Measurements from ENCODE around the gene MEIS2.
"Not testable (repeated sequence)": the region's sequence is repeated elsewhere in the genome, so short reads cannot be mapped to it uniquely, and the experiment has no call there.

Gene MEIS2

DNA sequence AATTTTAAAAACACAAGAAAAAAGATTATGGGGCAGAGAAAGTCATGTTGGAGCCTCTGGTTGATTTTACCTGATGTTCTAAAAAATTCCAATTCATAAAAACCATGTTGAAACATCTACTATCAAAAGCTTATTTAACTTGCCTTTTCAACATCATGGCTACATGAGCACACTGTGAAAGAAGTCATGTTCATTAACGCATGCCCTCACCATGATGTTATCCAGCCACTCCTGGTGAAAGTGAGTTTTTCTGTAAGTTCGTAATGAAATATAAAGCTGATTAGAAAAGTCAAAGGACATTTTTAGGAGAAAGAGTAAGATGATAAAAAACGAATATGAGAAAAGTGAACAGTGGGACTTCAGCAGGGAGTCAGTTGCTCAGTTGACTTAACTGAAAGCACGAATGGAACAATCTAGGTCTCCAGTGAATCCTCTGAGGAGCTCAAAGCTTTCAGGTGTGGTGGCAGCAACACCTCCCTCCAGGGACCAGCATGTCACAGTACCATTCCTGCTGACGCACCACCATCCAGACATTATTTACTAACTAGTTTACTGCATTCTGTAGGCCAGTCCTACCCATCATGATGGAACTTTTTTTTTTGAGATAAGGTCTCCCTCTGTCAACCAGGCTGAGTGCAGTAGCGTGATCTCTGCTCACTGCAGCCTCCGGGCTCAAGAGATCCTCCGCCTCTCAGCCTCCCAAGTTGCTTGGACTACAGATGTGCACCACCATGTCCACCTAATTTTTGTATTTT is 95.2 kb downstream of the MEIS2 start:
- H3K9me3 Mint-ChIP-seq = peaks cover 6% of the 10 kb centered on the region
- H3K4me1 Mint-ChIP-seq = no peaks in the 10 kb centered on the region
- no peak overlapping the region for H3K27ac Mint-ChIP-seq
- ATAC-seq = no peak
- H3K36me3 Mint-ChIP-seq = no peaks in the 10 kb centered on the region
- no peak for DNase-seq (ENCODE audit: low spot score in 2 of 2)
- H3K4me3 Mint-ChIP-seq = no peak overlapping the region

DNA sequence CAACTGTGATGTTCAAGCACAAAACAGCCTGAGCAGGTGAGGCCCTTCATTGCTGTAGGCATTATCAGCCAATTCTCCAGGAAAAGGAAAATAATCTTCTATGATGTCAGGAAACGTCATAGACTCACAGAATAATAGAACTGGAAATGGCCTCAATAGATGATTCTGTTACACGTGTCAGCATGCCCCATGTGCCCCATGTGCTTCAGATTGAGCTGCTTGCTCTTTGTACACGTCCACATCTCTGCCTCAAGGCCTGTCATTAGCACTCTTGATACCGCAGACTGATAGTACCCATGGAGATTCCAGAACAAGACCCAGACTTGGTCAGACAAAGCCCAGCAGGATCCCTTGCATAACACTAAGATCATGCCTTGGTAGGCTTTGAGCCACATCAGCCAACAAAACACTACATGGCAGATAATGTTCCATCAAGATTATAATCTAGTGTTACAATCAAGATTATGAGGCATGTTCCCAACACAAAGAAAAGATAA is 95.9 kb downstream of the MEIS2 start:
- no peak overlapping the region for H3K27ac Mint-ChIP-seq
- no peak for DNase-seq (ENCODE audit: low spot score in 2 of 2)
- no peaks in the 10 kb centered on the region for H3K4me1 Mint-ChIP-seq
- H3K36me3 Mint-ChIP-seq = no peaks in the 10 kb centered on the region
- no peak for ATAC-seq
- H3K4me3 Mint-ChIP-seq = no peak overlapping the region
- H3K9me3 Mint-ChIP-seq = peaks cover 6% of the 10 kb centered on the region

DNA sequence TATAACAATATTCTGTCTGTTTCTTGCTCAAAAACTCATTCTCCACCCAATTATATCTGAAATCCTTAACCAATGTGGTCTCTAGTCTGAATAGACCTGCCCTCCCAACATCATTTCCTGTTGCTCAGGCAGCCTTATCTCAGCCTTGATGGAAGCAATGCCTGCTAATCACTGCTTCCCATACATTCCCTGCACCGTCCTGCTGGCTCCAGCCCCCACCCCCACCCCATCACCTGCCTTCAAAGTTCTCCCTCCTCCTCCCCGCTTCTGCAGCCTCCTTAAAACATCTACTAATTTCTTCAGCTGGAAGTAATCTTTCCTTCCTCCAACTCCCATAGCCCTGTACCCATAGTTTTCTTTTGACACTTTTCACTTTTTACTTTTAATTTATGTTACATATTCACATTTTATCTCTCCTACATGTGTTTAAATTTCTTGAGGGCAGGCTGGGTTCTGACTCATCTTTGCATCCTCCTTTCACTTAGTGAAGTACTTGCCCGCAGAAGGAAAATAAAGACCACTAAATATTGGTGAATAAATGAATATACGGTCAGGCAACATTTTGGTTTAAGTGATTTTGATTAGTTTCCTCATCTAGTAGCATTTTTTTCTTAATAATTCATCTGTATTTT is 98.2 kb downstream of the MEIS2 start:
- Mint-ChIP-seq H3K9me3 (peaks cover 6% of the 10 kb centered on the region), H3K36me3 (no peaks in the 10 kb centered on the region), H3K27ac (no peak overlapping the region), H3K4me3 (no peak overlapping the region), H3K4me1 (no peaks in the 10 kb centered on the region)
- no peak for DNase-seq (ENCODE audit: low spot score in 2 of 2)
- no peak for ATAC-seq

DNA sequence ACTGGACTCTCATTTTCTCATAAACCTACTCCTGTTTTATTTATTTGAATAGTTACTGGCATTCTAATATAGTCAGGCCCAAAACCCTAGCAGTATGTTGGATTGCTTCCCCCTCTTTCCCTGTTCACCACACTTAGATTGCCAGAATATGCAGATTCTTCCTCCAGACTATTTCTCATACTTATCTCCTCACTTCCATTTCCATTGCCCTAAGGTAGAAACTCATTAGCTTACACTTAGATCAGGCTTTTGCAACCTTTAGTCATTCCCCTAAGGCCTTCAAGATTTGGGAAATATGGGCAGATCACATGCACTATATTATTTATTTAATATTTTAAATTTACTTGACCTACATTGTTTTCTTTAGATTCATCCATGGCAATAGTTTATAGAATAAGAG is 98.9 kb downstream of the MEIS2 start:
- no peak overlapping the region for H3K27ac Mint-ChIP-seq
- H3K4me1 Mint-ChIP-seq = no peaks in the 10 kb centered on the region
- DNase-seq (ENCODE audit: low spot score in 2 of 2) (no peak), ATAC-seq (no peak)
- H3K36me3 Mint-ChIP-seq = no peaks in the 10 kb centered on the region
- H3K9me3 Mint-ChIP-seq = peaks cover 6% of the 10 kb centered on the region
- H3K4me3 Mint-ChIP-seq = no peak overlapping the region

DNA sequence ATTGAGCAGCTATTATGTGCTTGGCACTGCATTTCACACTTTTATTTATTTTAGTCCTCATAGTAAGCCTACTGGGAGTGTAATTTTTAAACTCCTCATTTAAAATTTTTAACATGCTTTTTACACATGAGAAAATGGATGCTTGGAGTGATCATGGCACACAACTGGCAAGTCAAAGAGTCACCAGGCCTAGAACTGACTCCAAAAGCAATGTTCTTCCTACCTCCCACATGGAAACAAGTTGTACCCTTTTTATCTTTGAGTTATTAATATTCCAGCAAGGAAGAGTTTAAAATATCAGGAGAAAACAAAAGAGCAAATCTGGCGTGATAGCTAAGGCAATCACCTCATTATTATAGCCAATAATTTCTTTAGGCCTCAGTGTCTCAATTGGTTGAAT is 100.6 kb downstream of the MEIS2 start:
- Mint-ChIP-seq H3K4me3 (no peak overlapping the region), H3K9me3 (peaks cover 6% of the 10 kb centered on the region)
- ATAC-seq = no peak

DNA sequence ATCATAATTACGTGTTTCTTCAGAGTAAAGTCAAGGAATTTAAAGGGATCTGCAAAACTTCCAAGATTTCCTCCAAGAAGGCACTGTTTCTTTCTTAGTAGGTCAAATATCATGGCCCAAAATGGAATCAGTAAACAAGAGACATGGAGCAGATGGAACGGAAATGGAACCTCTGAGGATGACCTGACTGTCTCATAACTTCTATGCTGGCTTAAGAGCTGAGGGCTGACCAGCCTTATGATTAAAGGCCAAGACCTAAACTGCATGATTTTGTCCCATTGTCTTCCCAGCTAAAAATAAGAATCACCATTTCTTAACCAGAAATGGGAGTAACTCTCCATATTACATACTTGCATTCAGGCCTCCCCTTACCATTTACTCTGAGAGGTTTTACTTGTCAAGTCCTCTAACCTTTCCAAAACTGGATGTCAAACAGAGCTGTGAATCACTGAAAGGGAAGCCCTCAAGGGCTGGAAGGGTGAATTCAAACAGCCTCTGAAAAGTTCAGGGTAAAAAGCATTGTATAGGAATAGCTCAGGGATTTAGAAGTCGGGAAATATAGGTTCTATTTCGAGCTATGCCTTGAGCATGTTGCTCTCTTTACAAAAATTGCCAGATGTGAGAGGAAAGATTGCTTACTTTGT is 103.7 kb downstream of the MEIS2 start:
- H3K4me1 Mint-ChIP-seq = no peaks in the 10 kb centered on the region
- H3K9me3 Mint-ChIP-seq = peaks cover 6% of the 10 kb centered on the region
- no peaks in the 10 kb centered on the region for H3K36me3 Mint-ChIP-seq
- no peak overlapping the region for H3K27ac Mint-ChIP-seq
- DNase-seq (ENCODE audit: low spot score in 2 of 2) (no peak), ATAC-seq (no peak)
- no peak overlapping the region for H3K4me3 Mint-ChIP-seq

More for the DNA sequence above, 100.6 kb downstream of the MEIS2 start:
- H3K27ac Mint-ChIP-seq = no peak overlapping the region
- H3K36me3 Mint-ChIP-seq = no peaks in the 10 kb centered on the region
- no peak for DNase-seq (ENCODE audit: low spot score in 2 of 2)
- H3K4me1 Mint-ChIP-seq = no peaks in the 10 kb centered on the region

DNA sequence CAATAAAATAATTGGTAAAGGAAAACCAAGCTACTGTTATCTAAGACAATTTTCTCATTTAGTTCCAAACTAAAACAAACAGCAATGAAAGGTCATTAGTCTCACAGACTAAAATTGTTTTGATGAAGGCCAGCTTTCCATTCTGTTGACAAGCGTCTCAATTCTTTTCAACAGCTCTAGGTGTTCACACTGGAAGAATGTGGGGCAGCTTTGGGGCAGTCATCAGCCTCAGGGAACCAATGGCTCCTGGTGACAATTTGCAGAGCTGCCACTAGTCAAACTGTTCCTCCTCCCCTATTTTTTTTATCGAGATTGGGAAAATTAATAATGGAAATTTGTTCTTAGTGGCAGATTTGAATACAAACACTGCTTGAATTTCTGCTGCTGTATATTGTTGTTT is 104.2 kb downstream of the MEIS2 start:
- no peaks in the 10 kb centered on the region for H3K4me1 Mint-ChIP-seq
- H3K36me3 Mint-ChIP-seq = no peaks in the 10 kb centered on the region
- no peak overlapping the region for H3K27ac Mint-ChIP-seq
- peaks cover 6% of the 10 kb centered on the region for H3K9me3 Mint-ChIP-seq
- ATAC-seq (no peak), DNase-seq (ENCODE audit: low spot score in 2 of 2) (no peak)
- H3K4me3 Mint-ChIP-seq = no peak overlapping the region

DNA sequence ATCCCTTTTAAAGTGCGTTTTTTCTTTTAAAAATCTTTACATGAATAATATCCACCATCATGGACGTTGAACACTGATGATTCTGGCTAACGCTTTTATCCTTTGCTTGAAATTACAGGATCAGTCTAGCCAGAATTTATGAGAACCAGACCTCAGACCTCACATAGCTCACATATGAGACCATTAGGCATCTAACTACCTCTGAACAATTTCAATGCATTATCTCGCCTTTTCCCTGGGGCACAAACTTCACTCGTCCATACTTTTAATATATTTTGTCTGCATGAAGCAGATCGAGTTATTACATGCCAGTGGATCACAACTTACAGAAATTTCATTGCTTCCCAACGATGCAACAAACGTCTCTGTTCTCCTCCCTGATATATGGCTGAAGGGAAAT is 105.6 kb downstream of the MEIS2 start:
- DNase-seq (ENCODE audit: low spot score in 2 of 2) = no peak
- Mint-ChIP-seq H3K4me3 (no peak overlapping the region), H3K36me3 (no peaks in the 10 kb centered on the region), H3K4me1 (no peaks in the 10 kb centered on the region), H3K9me3 (no peaks in the 10 kb centered on the region), H3K27ac (no peak overlapping the region)
- ATAC-seq = no peak

DNA sequence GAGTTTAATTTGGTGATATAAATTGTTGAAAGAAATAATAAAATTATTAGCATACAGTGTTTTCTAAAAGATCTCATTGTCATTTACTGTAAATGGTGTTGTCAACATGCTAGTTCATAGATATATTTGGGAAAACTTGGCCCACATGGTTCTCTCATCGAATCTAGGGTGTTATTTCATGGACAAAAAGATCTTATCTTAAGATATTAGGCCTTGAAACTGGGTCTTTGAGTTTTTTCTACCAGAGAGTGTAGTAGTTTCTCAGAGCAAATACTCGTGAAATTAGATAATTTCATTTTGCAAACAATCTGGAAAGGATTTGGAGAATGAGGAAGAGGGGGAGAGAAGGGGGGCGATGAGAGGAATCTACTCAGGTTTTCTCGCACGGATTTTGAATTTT is 107.9 kb downstream of the MEIS2 start:
- Mint-ChIP-seq H3K27ac (no peak overlapping the region), H3K4me3 (no peak overlapping the region), H3K36me3 (no peaks in the 10 kb centered on the region), H3K4me1 (no peaks in the 10 kb centered on the region), H3K9me3 (no peaks in the 10 kb centered on the region)
- no peak for DNase-seq (ENCODE audit: low spot score in 2 of 2)
- ATAC-seq = no peak

DNA sequence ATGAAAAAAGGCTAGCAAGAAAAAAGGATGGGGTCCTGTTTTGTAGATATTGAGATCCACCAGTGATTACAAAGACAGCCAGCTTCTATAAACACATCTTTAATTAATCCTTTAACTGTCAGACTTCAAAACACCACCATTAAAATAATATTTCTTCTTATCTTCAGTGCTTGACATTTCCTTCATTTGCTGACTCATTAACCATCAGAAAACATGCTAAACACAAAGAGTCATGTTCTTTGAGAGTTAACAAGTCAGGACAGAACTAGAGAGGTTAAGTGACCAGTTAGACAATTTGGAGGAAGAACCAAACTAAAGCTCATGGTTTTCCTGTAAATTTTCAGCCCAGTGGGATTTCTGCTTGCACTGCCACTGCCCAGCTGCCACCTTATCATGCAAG is 111.4 kb downstream of the MEIS2 start:
- Mint-ChIP-seq H3K27ac (no peak overlapping the region), H3K36me3 (no peaks in the 10 kb centered on the region), H3K9me3 (peaks cover 11% of the 10 kb centered on the region), H3K4me3 (no peak overlapping the region), H3K4me1 (no peaks in the 10 kb centered on the region)
- no peak for DNase-seq (ENCODE audit: low spot score in 2 of 2)
- no peak for ATAC-seq

DNA sequence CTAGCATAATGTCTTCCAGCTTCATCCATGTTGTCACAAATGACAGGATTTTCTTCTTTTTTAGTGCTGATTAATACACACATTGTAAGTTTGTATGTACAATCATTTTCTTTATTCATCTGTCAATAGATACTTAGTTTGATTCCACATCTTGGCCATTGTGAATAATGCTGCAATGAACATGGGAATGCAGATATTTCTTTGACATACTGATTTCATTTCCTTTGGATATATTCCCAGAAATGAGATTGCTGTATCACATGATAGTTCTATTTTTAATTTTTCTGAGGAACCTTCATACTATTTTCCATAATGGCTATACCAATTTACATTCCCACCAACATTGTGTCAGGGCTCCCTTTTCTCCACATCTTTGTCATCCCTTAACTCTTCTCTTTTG is 117.9 kb downstream of the MEIS2 start:
- ATAC-seq (no peak), DNase-seq (ENCODE audit: low spot score in 2 of 2) (no peak)
- no peak overlapping the region for H3K4me3 Mint-ChIP-seq

DNA sequence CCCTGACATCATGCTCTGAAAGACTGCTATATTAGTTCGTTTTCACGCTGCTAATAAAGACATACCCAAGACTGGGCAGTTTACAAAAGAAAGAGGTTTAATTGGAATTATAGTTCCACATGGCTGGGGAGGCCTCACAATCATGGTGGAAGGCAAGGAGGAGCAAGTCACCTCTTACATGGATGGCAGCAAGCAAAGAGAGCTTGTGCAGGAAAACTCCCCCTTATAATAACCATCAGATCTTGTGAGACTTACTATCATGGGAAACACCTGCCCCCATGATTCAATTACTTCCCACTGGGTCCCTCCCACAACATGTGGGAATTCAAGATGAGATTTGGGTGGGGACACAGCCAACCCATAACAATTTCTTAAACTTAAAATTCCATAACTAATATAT is 120.1 kb downstream of the MEIS2 start:
- H3K4me3 Mint-ChIP-seq; DNase-seq (ENCODE audit: low spot score in 2 of 2); ATAC-seq; H3K4me1 Mint-ChIP-seq; H3K27ac Mint-ChIP-seq; H3K36me3 Mint-ChIP-seq: not testable (repeated sequence)
- H3K9me3 Mint-ChIP-seq = peaks cover 24% of the 10 kb centered on the region

More for the DNA sequence above, 117.9 kb downstream of the MEIS2 start:
- Mint-ChIP-seq H3K36me3 (no peaks in the 10 kb centered on the region), H3K9me3 (peaks cover 22% of the 10 kb centered on the region), H3K27ac (no peak overlapping the region), H3K4me1 (no peaks in the 10 kb centered on the region)

DNA sequence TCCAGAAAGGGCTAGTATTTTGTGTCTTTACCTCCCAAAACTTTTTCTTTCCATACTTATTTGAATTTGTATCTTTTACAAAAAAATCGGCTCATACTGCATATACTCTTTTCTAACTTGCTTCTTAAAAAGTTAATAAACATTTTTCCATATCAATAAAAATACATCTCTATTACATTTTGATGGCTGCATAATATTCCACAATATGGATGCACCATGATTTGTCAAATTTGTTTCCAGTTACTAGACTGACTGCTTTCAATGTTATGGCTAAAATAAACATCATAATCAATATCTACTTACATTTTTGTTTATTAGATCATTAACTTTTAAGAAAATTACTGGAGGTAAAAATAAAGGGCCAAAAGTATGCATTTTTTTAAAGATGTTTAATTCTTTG is 121.7 kb downstream of the MEIS2 start:
- peaks cover 13% of the 10 kb centered on the region for H3K9me3 Mint-ChIP-seq
- no peak overlapping the region for H3K4me3 Mint-ChIP-seq
- H3K4me1 Mint-ChIP-seq = no peaks in the 10 kb centered on the region
- DNase-seq (ENCODE audit: low spot score in 2 of 2) = no peak
- H3K36me3 Mint-ChIP-seq = no peaks in the 10 kb centered on the region
- ATAC-seq = no peak
- no peak overlapping the region for H3K27ac Mint-ChIP-seq

DNA sequence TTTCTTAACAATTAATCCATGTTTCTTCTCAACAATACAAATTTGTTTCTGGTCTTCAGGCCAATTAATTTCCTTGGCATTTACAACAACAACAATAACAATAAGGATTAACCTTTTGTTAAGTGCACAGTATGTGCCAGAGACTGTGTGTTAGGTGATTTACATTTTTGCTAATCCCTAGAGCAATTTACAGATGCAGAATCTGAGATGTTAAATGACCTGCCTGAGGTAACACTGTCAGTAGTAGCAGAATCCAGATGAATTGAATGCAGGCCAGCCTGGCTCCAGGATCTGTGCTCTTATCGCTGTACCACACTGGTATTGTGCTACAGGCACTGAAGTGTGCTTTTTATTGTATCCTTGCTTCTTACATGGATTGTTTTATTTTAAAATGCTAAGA is 122.2 kb downstream of the MEIS2 start:
- peaks cover 12% of the 10 kb centered on the region for H3K9me3 Mint-ChIP-seq

DNA sequence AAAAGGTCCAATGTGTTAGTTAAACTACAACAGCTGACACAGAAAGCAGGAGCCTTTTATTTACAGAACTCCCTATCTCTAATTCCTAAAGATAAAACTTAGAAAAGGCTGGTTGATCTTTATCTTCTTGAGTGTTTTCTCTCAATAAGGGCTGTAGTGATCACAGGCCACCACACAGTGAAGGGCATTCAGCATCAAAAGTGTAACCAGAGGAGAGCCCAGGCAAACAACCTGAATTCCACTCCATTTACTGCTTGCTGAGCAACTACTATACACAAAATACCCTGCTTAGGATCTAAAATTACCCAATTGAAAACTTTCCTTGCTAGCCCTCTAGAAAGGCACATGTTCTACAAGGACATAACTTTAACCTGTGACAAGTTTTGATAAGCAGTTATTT is 122.7 kb downstream of the MEIS2 start:
- H3K27ac Mint-ChIP-seq = no peak overlapping the region
- ATAC-seq (no peak), DNase-seq (ENCODE audit: low spot score in 2 of 2) (no peak)
- peaks cover 10% of the 10 kb centered on the region for H3K9me3 Mint-ChIP-seq
- H3K4me1 Mint-ChIP-seq = no peaks in the 10 kb centered on the region
- no peaks in the 10 kb centered on the region for H3K36me3 Mint-ChIP-seq
- H3K4me3 Mint-ChIP-seq = no peak overlapping the region

More for the DNA sequence above, 122.2 kb downstream of the MEIS2 start:
- H3K27ac Mint-ChIP-seq = no peak overlapping the region
- DNase-seq (ENCODE audit: low spot score in 2 of 2) = no peak
- no peak for ATAC-seq
- no peaks in the 10 kb centered on the region for H3K4me1 Mint-ChIP-seq
- H3K36me3 Mint-ChIP-seq = no peaks in the 10 kb centered on the region
- H3K4me3 Mint-ChIP-seq = no peak overlapping the region

DNA sequence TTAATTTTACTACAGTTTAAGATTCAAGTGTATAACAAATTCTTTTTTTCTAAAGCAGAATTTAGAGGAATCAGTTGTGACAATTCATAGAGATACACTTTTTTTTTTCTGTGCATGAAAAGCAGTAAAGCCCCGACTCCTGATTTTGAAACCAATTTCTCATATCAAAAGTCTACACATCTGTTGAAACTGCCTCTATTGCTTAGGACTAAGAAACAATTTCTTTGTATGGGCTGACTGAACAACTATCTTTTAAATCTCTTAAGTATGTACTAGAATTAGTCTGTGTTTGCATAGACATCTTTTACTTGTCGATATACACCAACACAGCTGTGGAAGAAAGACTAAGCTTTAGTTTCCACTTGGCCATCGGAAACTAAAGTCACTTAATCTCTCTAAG is 127.6 kb downstream of the MEIS2 start:
- DNase-seq (ENCODE audit: low spot score in 2 of 2) (no peak), ATAC-seq (no peak)
- Mint-ChIP-seq H3K4me1 (no peaks in the 10 kb centered on the region), H3K36me3 (no peaks in the 10 kb centered on the region), H3K4me3 (no peak overlapping the region), H3K9me3 (peaks cover 3% of the 10 kb centered on the region), H3K27ac (no peak overlapping the region)

Measured in stimulated activated effector memory CD8-positive, alpha-beta T cell treated with anti-CD3 and anti-CD28 coated beads, Interleukin-12 subunit alpha, Interleukin-12 subunit beta, amount 100 ng/mL, for 72 hours (primary cell).